ENCODE data around the gene PBX3. TPM values are rescaled to one million over a fixed set of nuclear protein-coding genes. Genes with fewer than 3 reads are reported as not detected.
A peak's percentile ranks its signal among the peaks of the same experiment; 100 is the strongest.

Gene PBX3
- total and polyA plus RNA-seq, 9 of the 15 experiments (the other 6 are each of a cell fraction or from before 2014, with no cell fraction given), result 0.14 to 5.8 (median 0.92) TPM

- TF ChIP-seq POU5F1 (IDR thresholded peaks at IDR 0.05; ENCODE audit: borderline replicate concordance, low read depth, low read length, partially characterized antibody) (no peak), NR2C1 (IDR thresholded peaks at IDR 0.05) (no peak), NR2C1 (tag; IDR thresholded peaks at IDR 0.05) (no peak), SMARCB1 (IDR thresholded peaks at IDR 0.05; ENCODE audit: insufficient read length, low read depth) (no peak), MTA2 (IDR thresholded peaks at IDR 0.05; ENCODE audit: low read depth) (no peak), CLOCK (CRISPR knock-in tag; IDR thresholded peaks at IDR 0.05; ENCODE audit: borderline replicate concordance) (no peak), ZNF57 (CRISPR knock-in tag; IDR thresholded peaks at IDR 0.05) (no peak), RFX5 (IDR thresholded peaks at IDR 0.05; ENCODE audit: low read depth, low read length) (no peak), TEAD4 (IDR thresholded peaks at IDR 0.05; ENCODE audit: low read length) (no peak), TEAD4 (CRISPR knock-in tag; IDR thresholded peaks at IDR 0.05; ENCODE audit: borderline replicate concordance) (no peak), ZBTB26 (CRISPR knock-in tag; IDR thresholded peaks at IDR 0.05) (no peak), HMBOX1 (IDR thresholded peaks at IDR 0.05) (no peak), SOX6 (IDR thresholded peaks at IDR 0.05) (no peak), STAT5A (IDR thresholded peaks at IDR 0.05; ENCODE audit: borderline replicate concordance, low read length) (no peak), NEUROD1 (IDR thresholded peaks at IDR 0.05; ENCODE audit: borderline replicate concordance, low read depth, low read length, partially characterized antibody) (no peak), BRF2 (IDR thresholded peaks at IDR 0.05; ENCODE audit: borderline replicate concordance, insufficient read depth, insufficient read length) (no peak), NFATC3 (IDR thresholded peaks at IDR 0.05) (no peak), ARID3B (CRISPR knock-in tag; IDR thresholded peaks at IDR 0.05; ENCODE audit: borderline replicate concordance) (peak; percentile 46; the same call in 1 of the 2 replicates), ZC3H8 (IDR thresholded peaks at IDR 0.05) (no peak), MXI1 (IDR thresholded peaks at IDR 0.05; ENCODE audit: low read depth, low read length) (no peak), SMARCE1 (IDR thresholded peaks at IDR 0.05) (no peak)
Observed at GRCh38 chr9:125746017-125746773, 978 bp upstream of the PBX3 start (continued).
